SK-N-SH (cell line): Measurements from ENCODE around the gene NOP58. TPM values are rescaled to one million over a fixed set of nuclear protein-coding genes. Genes with fewer than 3 reads are reported as not detected.

Source experiments
- CTCF ChIA-PET: fragments of 300-600, 350-600 bp; formaldehyde crosslinking; extraction: SDS; loops from one replicate; lab custom pipeline; 2021; lab: Yijun Ruan, JAX
- POLR2A ChIA-PET: fragments of 350-600 bp; sonication (Branson Sonifier 250); formaldehyde crosslinking; extraction: SDS; loops from one replicate; lab custom pipeline; 2020; ENCODE audit warnings: antibody characterized with exemption, inconsistent platforms; lab: Yijun Ruan, JAX
- DNase-seq: peaks from one replicate; pipeline ENCODE4 v3.0.0; 2012
- H2AFZ ChIP-seq: fragments of 200-600 bp; sonication (generic); 2 replicates; pipeline ENCODE4 v1.8.1; 2016; ENCODE audit warnings: antibody characterized with exemption, mild to moderate bottlenecking, low read depth
- H3F3A ChIP-seq: fragments of 200-600 bp; sonication (generic); replicated peaks from 2 replicates; pipeline ENCODE3; 2016; ENCODE audit warnings: antibody characterized with exemption, mild to moderate bottlenecking; ENCODE audit not compliant: insufficient read depth
- H3K27ac ChIP-seq, 2 experiments: fragments of 200-500 bp in 1 of 2; fragments of 200-600 bp in 1 of 2; sonication (Bioruptor generic) in 1 of 2; sonication (generic), shearing (Covaris generic) in 1 of 2; 2 replicates each; pipeline versions ENCODE4 v1.5.1 to v1.6.1; 2014 to 2016; ENCODE audit warnings: low read depth in 2 of 2, inconsistent platforms in 1 of 2, low read length in 1 of 2, mild to moderate bottlenecking in 1 of 2, mixed read lengths in 1 of 2
- H3K27me3 ChIP-seq: fragments of 200-600 bp; sonication (generic), shearing (Covaris generic); 2 replicates; pipeline ENCODE4 v1.6.1; 2016; ENCODE audit warnings: mixed run types; ENCODE audit not compliant: insufficient read depth
- H3K36me3 ChIP-seq, 2 experiments: fragments of 200-500 bp in 1 of 2; fragments of 200-600 bp in 1 of 2; sonication (Bioruptor generic) in 1 of 2; sonication (generic) in 1 of 2; replicated peaks in 1 of 2; 2 replicates each; pipeline versions ENCODE3 to v1.5.1; 2014 to 2016; ENCODE audit warnings: low read length in 1 of 2, mild to moderate bottlenecking in 1 of 2; ENCODE audit not compliant: insufficient read depth in 2 of 2, control insufficient read depth in 1 of 2
- H3K4me1 ChIP-seq, 2 experiments: fragments of 200-500 bp in 1 of 2; fragments of 200-600 bp in 1 of 2; sonication (Bioruptor generic) in 1 of 2; sonication (generic), shearing (Covaris generic) in 1 of 2; 2 replicates each; pipeline versions ENCODE4 v1.5.1 to v1.6.1; 2014 to 2016; ENCODE audit warnings: low read depth in 1 of 2, low read length in 1 of 2, mixed run types in 1 of 2; ENCODE audit not compliant: insufficient read depth in 2 of 2, control insufficient read depth in 1 of 2
- H3K4me2 ChIP-seq: fragments of 200-600 bp; sonication (generic), shearing (Covaris generic); 2 replicates; pipeline ENCODE4 v1.6.1; 2017; ENCODE audit warnings: mixed run types
- H3K4me3 ChIP-seq, 2 experiments: fragments of 200-500 bp in 1 of 2; fragments of 200-600 bp in 1 of 2; sonication (Bioruptor generic) in 1 of 2; sonication (generic), shearing (Covaris generic) in 1 of 2; 2 replicates each; pipeline versions ENCODE4 v1.5.1 to v1.8.1; 2014 to 2016; ENCODE audit warnings: low read depth in 2 of 2, inconsistent platforms in 1 of 2, low read length in 1 of 2, mild to moderate bottlenecking in 1 of 2, mixed read lengths in 1 of 2, moderate library complexity in 1 of 2
- H3K79me2 ChIP-seq: fragments of 200-600 bp; sonication (generic); 2 replicates; pipeline ENCODE4 v1.8.1; 2017; ENCODE audit warnings: mild to moderate bottlenecking; ENCODE audit not compliant: insufficient read depth
- H3K9ac ChIP-seq: fragments of 200-600 bp; sonication (generic); 2 replicates; pipeline ENCODE4 v1.6.1; 2017; ENCODE audit warnings: mixed run types
- H3K9me2 ChIP-seq: fragments of 200-600 bp; sonication (generic); 2 replicates; pipeline ENCODE4 v1.6.1; 2017; ENCODE audit warnings: mixed run types
- H3K9me3 ChIP-seq: fragments of 200-600 bp; sonication (generic); 2 replicates; pipeline ENCODE4 v1.6.1; 2017; ENCODE audit warnings: mixed run types, mild to moderate bottlenecking, moderate library complexity
- H4K20me1 ChIP-seq: fragments of 200-600 bp; sonication (generic); 2 replicates; pipeline ENCODE4 v1.6.1; 2017; ENCODE audit warnings: mild to moderate bottlenecking, mixed run types; ENCODE audit not compliant: insufficient read depth
- EP300 ChIP-seq, 2 experiments: IDR thresholded peaks; 2 replicates each; pipeline versions ENCODE4 v1.4.0 to v1.6.1; 2012; ENCODE audit warnings: borderline replicate concordance in 1 of 2, low read depth in 1 of 2, low read length in 1 of 2
- EZH2phosphoT487 ChIP-seq: fragments of 200-600 bp; sonication (generic); IDR thresholded peaks from 2 replicates; pipeline ENCODE4 v1.6.1; 2017; ENCODE audit warnings: low read depth, mixed run types, mild to moderate bottlenecking, antibody characterized with exemption, moderate library complexity, borderline replicate concordance
- FOSL2 ChIP-seq: IDR thresholded peaks from 2 replicates; pipeline ENCODE4 v1.4.0; 2012; ENCODE audit warnings: low read depth, mild to moderate bottlenecking, moderate library complexity, borderline replicate concordance
- JUND ChIP-seq: IDR thresholded peaks from 2 replicates; pipeline ENCODE4 v1.4.0; 2012
- NFIC ChIP-seq: IDR thresholded peaks from 2 replicates; pipeline ENCODE4 v1.4.0; 2012; ENCODE audit warnings: borderline replicate concordance
- NRF1 ChIP-seq: IDR thresholded peaks from 2 replicates; pipeline ENCODE4 v1.6.1; 2012; ENCODE audit warnings: low read depth, mild to moderate bottlenecking, low read length
- RCOR1 ChIP-seq: fragments of 150-350 bp; IDR thresholded peaks from 2 replicates; pipeline ENCODE4 v1.6.1; 2017; ENCODE audit warnings: antibody characterized with exemption, low read length
- RFX5 ChIP-seq: IDR thresholded peaks from 2 replicates; pipeline ENCODE4 v1.6.1; 2012; ENCODE audit warnings: mild to moderate bottlenecking, improper control_type of control experiment, low read length
- SMC3 ChIP-seq: IDR thresholded peaks from 2 replicates; pipeline ENCODE4 v1.6.1; 2012; ENCODE audit warnings: low read depth, low read length, improper control_type of control experiment
- WGBS: methylation state at CpG from one replicate; pipeline ENCODE4 v1.1.6; 2017; ENCODE audit warnings: low lambda C conversion rate; 5-methylcytosine and 5-hydroxymethylcytosine counted together
- polyA plus RNA-seq, 3 experiments: library from polyadenylated mRNA; depleted of rRNA; stranded (reverse); fragments of >200 nt; gene quantifications; 2 replicates each; pipeline ENCODE4 v1.2.3, GENCODE V29; 2012
- TF ChIP-seq, protein P1 (sequence below): IDR thresholded peaks from 2 replicates; pipeline ENCODE4; 2012
- TF ChIP-seq, protein P2 (sequence below): IDR thresholded peaks from 2 replicates; pipeline ENCODE4 v1.4.0; 2012; ENCODE audit warnings: low read depth

NOP58 gene
- polyA plus RNA-seq, 1 of the 3 experiments (the other 2 are of a cell fraction) = 37.4 TPM

DNA sequence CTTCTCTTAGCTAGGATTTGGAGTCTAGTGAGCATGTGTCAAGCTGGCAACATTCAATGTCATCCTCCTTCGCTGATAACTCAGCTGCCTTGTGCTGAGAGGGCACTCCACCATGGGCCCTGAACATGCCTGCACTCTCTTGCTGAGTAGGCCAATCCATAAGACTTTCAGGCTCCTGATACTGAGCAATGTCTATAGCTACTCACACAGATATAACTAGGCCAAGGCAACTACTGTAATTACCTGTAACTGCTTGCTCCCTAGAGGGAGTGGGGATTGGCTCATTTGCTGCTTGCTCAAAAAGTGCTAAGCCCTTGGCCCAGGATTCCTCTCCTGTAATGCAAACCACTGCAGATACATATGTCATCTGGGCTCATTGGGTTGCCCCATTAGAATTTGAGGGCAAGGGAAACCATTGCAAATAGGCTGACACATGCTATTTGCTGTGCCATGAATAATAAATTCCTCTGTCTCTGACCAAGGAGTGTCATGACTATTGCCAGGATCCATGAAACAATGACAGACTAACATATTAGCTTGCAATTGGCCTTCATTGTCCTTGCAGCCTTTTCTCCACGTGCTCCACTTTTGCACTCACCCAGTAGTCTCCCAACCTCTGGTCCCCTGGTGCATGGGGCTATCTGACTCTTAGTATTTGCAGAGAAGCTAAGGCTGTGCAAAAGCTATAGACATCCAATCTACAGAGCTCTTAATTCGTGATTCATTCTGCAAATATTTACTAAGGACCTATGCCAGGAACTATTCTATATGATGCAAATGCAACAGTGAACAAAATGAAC is 73.7 kb downstream of the NOP58 start:
- CTCF ChIA-PET = interaction anchor here (1.0 kb wide), 1 partner anchor 22 kb away, joined by 3 read pairs; no protein-coding TSS in a partner anchor

DNA sequence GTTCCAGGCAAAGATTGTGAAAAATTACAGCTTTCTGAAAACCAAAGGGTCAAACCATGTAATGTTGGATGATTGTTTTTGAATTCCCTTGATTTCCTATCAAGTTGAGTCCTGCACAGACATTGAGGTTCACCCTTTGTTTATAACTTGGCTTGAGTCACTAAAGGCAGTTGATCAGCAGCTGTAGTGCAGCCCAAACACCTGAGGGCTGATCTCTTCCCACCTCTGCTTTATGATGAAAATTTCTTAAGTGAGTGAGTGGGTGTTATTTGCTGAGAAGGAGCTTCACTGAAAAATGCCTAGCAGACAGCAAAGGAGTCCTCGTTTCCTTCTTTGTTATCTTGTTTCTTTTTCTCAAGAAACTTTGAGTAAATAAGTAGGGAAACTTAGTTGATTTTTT is 78.6 kb downstream of the NOP58 start:
- CTCF ChIA-PET = no interaction called here
- 90% methylated on average over 1 of the region's 1 CpG for WGBS

More for the DNA sequence above, 73.7 kb downstream of the NOP58 start:
- Histone ChIP-seq H2AFZ (no peak overlapping the region), H3K9me2 (no peaks in the 10 kb centered on the region)
- TF ChIP-seq NRF1 (no peak), NFIC (peak; percentile 56; the same call in 1 of the 2 replicates), FOSL2 (no peak), JUND (peak; percentile 44), RFX5 (no peak), EZH2phosphoT487 (no peak), SMC3 (no peak)
- TF ChIP-seq, protein P1, sequence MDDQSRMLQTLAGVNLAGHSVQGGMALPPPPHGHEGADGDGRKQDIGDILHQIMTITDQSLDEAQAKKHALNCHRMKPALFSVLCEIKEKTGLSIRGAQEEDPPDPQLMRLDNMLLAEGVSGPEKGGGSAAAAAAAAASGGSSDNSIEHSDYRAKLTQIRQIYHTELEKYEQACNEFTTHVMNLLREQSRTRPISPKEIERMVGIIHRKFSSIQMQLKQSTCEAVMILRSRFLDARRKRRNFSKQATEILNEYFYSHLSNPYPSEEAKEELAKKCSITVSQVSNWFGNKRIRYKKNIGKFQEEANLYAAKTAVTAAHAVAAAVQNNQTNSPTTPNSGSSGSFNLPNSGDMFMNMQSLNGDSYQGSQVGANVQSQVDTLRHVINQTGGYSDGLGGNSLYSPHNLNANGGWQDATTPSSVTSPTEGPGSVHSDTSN = 0 out of 2 replicates have a peak, but pooled peaks have one; percentile 15
- TF ChIP-seq, protein P2, sequence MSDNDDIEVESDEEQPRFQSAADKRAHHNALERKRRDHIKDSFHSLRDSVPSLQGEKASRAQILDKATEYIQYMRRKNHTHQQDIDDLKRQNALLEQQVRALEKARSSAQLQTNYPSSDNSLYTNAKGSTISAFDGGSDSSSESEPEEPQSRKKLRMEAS = no peak
- TF ChIP-seq, all 33 proteins: peak for 3
- Histone ChIP-seq H3F3A (peaks cover 8% of the 10 kb centered on the region), H4K20me1 (no peaks in the 10 kb centered on the region), H3K9ac (no peak overlapping the region), H3K27ac (no peak overlapping the region), H3K4me3 (no peak overlapping the region), H3K27me3 (no peaks in the 10 kb centered on the region), H3K79me2 (no peaks in the 10 kb centered on the region), H3K4me2 (no peak overlapping the region), H3K36me3 (no peaks in the 10 kb centered on the region), H3K9me3 (no peaks in the 10 kb centered on the region), H3K4me1 (peaks cover 0 to 6% of the 10 kb centered on the region in 2 experiments; a peak in 1 of 4 replicates)
- DNase-seq = no peak
- 56% methylated on average over 3 of the region's 3 CpGs for WGBS
- POLR2A ChIA-PET = no interaction called here

More for the DNA sequence above, 78.6 kb downstream of the NOP58 start:
- POLR2A ChIA-PET = no interaction called here
- no peak overlapping the region for H3K4me3 ChIP-seq
- H3K27me3 ChIP-seq = no peaks in the 10 kb centered on the region
- H3K79me2 ChIP-seq = no peaks in the 10 kb centered on the region
- no peaks in the 10 kb centered on the region for H3K9me2 ChIP-seq
- no peaks in the 10 kb centered on the region for H3K36me3 ChIP-seq
- DNase-seq = no peak
- H3K9ac ChIP-seq = no peak overlapping the region
- no peak overlapping the region for H3K4me2 ChIP-seq
- peaks cover 5% of the 10 kb centered on the region for H3F3A ChIP-seq
- H2AFZ ChIP-seq = no peak overlapping the region
- no peak overlapping the region for H3K27ac ChIP-seq
- no peaks in the 10 kb centered on the region for H4K20me1 ChIP-seq
- no peaks in the 10 kb centered on the region for H3K9me3 ChIP-seq
- TF ChIP-seq RCOR1 (no peak), EP300 (IDR thresholded peaks at IDR 0.05; ENCODE audit: borderline replicate concordance in 1 of 2, low read depth in 1 of 2, low read length in 1 of 2) (no peak)
- no peaks in the 10 kb centered on the region for H3K4me1 ChIP-seq
